Neural progenitor cell (in vitro differentiated cells): ENCODE measurements around the gene ERLEC1. TPM values are rescaled to one million over a fixed set of nuclear protein-coding genes. Genes with fewer than 3 reads are reported as not detected.

ENCODE experiments used
- DNase-seq: peaks from one replicate; pipeline ENCODE4 v3.0.0-alpha.2; 2016; ENCODE audit warnings: low spot score
- H2AFZ ChIP-seq: fragments of 200-600 bp; sonication (generic); replicated peaks from 2 replicates; pipeline ENCODE4 v1.6.1; 2016; ENCODE audit warnings: antibody characterized with exemption
- H3F3A ChIP-seq: fragments of 200-600 bp; sonication (generic); 2 replicates; pipeline ENCODE4 v1.6.1; 2016; ENCODE audit warnings: antibody characterized with exemption, low read depth
- H3K27ac ChIP-seq: fragments of 200-600 bp; sonication (generic); 2 replicates; pipeline ENCODE4 v1.5.1; 2016; ENCODE audit warnings: mild to moderate bottlenecking
- H3K27me3 ChIP-seq: fragments of 200-600 bp; sonication (generic); 2 replicates; pipeline ENCODE4 v1.6.1; 2016; ENCODE audit warnings: mild to moderate bottlenecking, moderate library complexity
- H3K36me3 ChIP-seq: fragments of 200-600 bp; sonication (generic); 2 replicates; pipeline ENCODE4 v1.5.1; 2016
- H3K4me1 ChIP-seq: fragments of 200-600 bp; sonication (generic); 2 replicates; pipeline ENCODE4 v1.6.1; 2016; ENCODE audit warnings: mixed run types
- H3K4me2 ChIP-seq: fragments of 200-600 bp; sonication (generic); 2 replicates; pipeline ENCODE4 v1.6.1; 2016
- H3K4me3 ChIP-seq: fragments of 200-600 bp; sonication (generic); 2 replicates; pipeline ENCODE4 v1.5.1; 2016
- H3K79me2 ChIP-seq: fragments of 200-600 bp; sonication (generic); 2 replicates; pipeline ENCODE4 v1.6.1; 2016; ENCODE audit warnings: low read depth
- H3K9ac ChIP-seq: fragments of 200-600 bp; sonication (generic); 2 replicates; pipeline ENCODE4 v1.6.1; 2016
- H3K9me3 ChIP-seq: fragments of 200-600 bp; sonication (generic); 2 replicates; pipeline ENCODE4 v1.5.1; 2016; ENCODE audit warnings: low read depth
- H4K20me1 ChIP-seq: fragments of 200-600 bp; sonication (generic); 2 replicates; pipeline ENCODE4 v1.6.1; 2016; ENCODE audit warnings: low read depth
- H3K27ac Mint-ChIP-seq: 3 replicates; pipeline ENCODE4 v1.8.0; 2021; ENCODE audit warnings: mixed read lengths
- H3K27me3 Mint-ChIP-seq: 2 replicates; pipeline ENCODE4 v1.8.0; 2022; ENCODE audit warnings: low read depth, mild to moderate bottlenecking, inconsistent platforms, moderate library complexity, mixed read lengths; ENCODE audit not compliant: insufficient read depth
- H3K36me3 Mint-ChIP-seq: 3 replicates; pipeline ENCODE4 v1.8.0; 2021; ENCODE audit warnings: mixed read lengths
- H3K4me1 Mint-ChIP-seq: 3 replicates; pipeline ENCODE4 v1.8.0; 2021; ENCODE audit warnings: mixed read lengths
- H3K4me3 Mint-ChIP-seq: 3 replicates; pipeline ENCODE4 v1.8.0; 2021; ENCODE audit warnings: mild to moderate bottlenecking, moderate library complexity, mixed read lengths
- H3K9me3 Mint-ChIP-seq: 3 replicates; pipeline ENCODE4 v1.8.0; 2020; ENCODE audit warnings: mixed read lengths
- CTCF ChIP-seq: fragments of 200-600 bp; sonication (generic); IDR thresholded peaks from 2 replicates; pipeline ENCODE4 v1.5.1; 2017; ENCODE audit warnings: antibody characterized with exemption, mild to moderate bottlenecking
- EZH2 ChIP-seq: fragments of 200-600 bp; sonication (generic); IDR thresholded peaks from 2 replicates; pipeline ENCODE4 v1.6.1; 2017; ENCODE audit warnings: antibody characterized with exemption, mild to moderate bottlenecking, moderate library complexity
- EZH2phosphoT487 ChIP-seq: fragments of 200-600 bp; sonication (generic); IDR thresholded peaks from 2 replicates; pipeline ENCODE4 v1.6.1; 2017; ENCODE audit warnings: antibody characterized with exemption
- microRNA-seq: library from miRNA; unstranded; fragments of <30 nt; microRNA quantifications from one replicate; pipeline ENCODE4, GENCODE V29; 2016
- small RNA-seq: library from RNA; depleted of rRNA; stranded (forward); fragments of <200 nt; gene quantifications from one replicate; pipeline ENCODE3, GENCODE V24; 2015
- total RNA-seq: library from RNA; depleted of rRNA; stranded (reverse); fragments of >200 nt; gene quantifications from 2 replicates; pipeline ENCODE4 v1.2.3, GENCODE V29; 2015; ENCODE audit warnings: low replicate concordance

ERLEC1 gene
- total RNA-seq, 1 donor from 2014 or later, result 43.4 TPM

- DNase-seq, result no peak
- Histone ChIP-seq H3K27ac (no peak overlapping the region), H2AFZ (no peak overlapping the region), H3K36me3 (peaks cover 12% of the 10 kb centered on the region), H4K20me1 (no peaks in the 10 kb centered on the region), H3F3A (no peaks in the 10 kb centered on the region), H3K27me3 (no peaks in the 10 kb centered on the region), H3K4me1 (no peaks in the 10 kb centered on the region), H3K79me2 (no peaks in the 10 kb centered on the region), H3K9me3 (no peaks in the 10 kb centered on the region), H3K9ac (no peak overlapping the region), H3K4me2 (no peak overlapping the region), H3K4me3 (no peak overlapping the region)
- no peak overlapping the region for H3K4me3 Mint-ChIP-seq
- no peaks in the 10 kb centered on the region for H3K4me1 Mint-ChIP-seq
- no peak overlapping the region for H3K27ac Mint-ChIP-seq
- no peak for TF ChIP-seq EZH2phosphoT487
- TF ChIP-seq EZH2, result no peak
- TF ChIP-seq CTCF, result no peak
- H3K9me3 Mint-ChIP-seq, result no peaks in the 10 kb centered on the region
- H3K27me3 Mint-ChIP-seq, result no peaks in the 10 kb centered on the region
- peaks cover 17% of the 10 kb centered on the region for H3K36me3 Mint-ChIP-seq
These were observed 80.3 kb downstream of the ERLEC1 start for GRCh38 chr2:53867169-53867568.

DNA sequence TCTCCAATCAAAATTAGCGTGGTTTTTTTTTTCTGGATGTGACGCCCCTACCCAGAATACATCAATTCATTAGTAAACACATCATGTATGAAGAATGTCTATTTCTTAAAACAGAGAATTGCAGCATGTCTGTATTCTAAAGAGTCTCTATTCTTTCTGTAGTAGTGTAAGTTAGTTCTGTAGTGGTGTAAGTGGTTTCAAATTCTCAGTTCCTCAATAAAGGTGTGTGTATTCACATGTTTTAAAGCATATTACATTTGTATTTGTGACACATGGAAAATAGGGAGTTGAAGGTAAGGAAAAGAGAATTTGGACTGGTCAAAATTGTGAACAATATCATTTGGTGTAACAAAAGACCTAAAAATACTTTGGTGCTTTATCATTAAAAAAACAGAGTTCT, 80.9 kb downstream of the ERLEC1 start:
- Histone ChIP-seq H3K4me2 (no peak overlapping the region), H3F3A (no peaks in the 10 kb centered on the region), H2AFZ (no peak overlapping the region), H3K4me3 (no peak overlapping the region), H3K27ac (no peak overlapping the region), H3K36me3 (peaks cover 18% of the 10 kb centered on the region), H3K9ac (no peak overlapping the region), H3K79me2 (no peaks in the 10 kb centered on the region), H3K4me1 (no peaks in the 10 kb centered on the region), H3K9me3 (no peaks in the 10 kb centered on the region), H3K27me3 (no peaks in the 10 kb centered on the region), H4K20me1 (no peaks in the 10 kb centered on the region)
- no peak for DNase-seq
- H3K27ac Mint-ChIP-seq, result no peak overlapping the region
- H3K9me3 Mint-ChIP-seq, result no peaks in the 10 kb centered on the region
- peaks cover 17% of the 10 kb centered on the region for H3K36me3 Mint-ChIP-seq
- H3K4me1 Mint-ChIP-seq, result no peaks in the 10 kb centered on the region
- H3K27me3 Mint-ChIP-seq, result no peaks in the 10 kb centered on the region
- no peak overlapping the region for H3K4me3 Mint-ChIP-seq
- no peak for TF ChIP-seq CTCF
- TF ChIP-seq EZH2, result no peak
- no peak for TF ChIP-seq EZH2phosphoT487

Small RNA genes within 50 kb of the gene (microRNA-seq; reads per million reads assigned to microRNA genes)
- not detected for gene MIR3682

Small RNA genes within 50 kb of the gene (small RNA-seq; reads per million reads assigned to genes)
- not detected for gene MIR3682

Other genes with a start within 250 kb of the ERLEC1 start
- gene CHAC2, start 19.2 kb upstream of the ERLEC1 start, total RNA-seq, result 3.6 and 4.5 TPM in 2 replicates
- 49.2 and 71.9 TPM in 2 replicates for gene ASB3, start 91 bp upstream of the ERLEC1 start, total RNA-seq
- gene GPR75, start 72.9 kb downstream of the ERLEC1 start, total RNA-seq, result 0.94 and 1.1 TPM in 2 replicates
- 52.9 and 72.1 TPM in 2 replicates for gene PSME4, start 183.9 kb downstream of the ERLEC1 start, total RNA-seq